HG03571 (cell line): ENCODE results near the gene SLFNL1.

Experiments
- ATAC-seq: cut with Tn5 transposase; IDR thresholded peaks from one replicate; pipeline ENCODE4 v1.9.1; 2021; ENCODE audit not compliant: unreplicated experiment

The SLFNL1 gene

DNA sequence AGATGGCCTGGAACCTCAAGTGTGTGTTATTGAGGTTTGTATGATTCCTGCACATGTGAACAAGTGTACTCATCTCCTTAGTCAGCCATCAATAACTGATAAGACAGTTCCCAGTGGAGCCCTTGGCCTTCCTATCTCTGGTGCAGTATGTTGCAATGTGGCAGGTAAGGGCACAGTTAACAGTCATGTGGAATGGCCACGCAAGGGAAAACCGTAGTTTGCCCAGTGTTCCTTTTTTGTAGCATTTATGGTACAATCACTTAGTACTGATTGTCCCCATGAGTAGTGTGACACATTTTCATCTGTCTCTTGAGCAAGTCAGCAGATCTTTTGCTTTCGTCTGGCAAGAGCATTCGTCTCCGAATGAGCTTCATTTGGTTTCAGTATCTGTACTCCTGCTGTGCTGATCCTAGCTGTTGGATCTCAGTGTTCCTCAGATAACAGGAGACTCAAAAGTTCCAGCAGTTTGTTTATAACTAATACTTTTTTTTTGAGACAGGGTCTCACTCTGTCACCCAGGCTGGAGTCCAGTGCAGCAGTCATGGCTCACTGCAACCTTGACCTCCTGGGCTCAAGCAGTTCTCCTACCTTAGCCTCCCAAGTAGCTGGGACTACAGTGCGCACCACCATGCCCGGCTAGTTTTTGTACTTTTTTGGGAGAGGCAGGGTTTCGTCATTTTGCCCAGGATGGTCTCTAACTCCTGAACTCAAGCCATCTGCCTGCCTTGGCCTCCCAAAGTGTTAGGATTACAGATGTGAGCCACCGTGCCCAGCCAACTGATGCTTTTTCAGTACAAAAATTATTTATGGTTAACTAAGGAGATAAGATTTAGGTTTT lies 33.9 kb downstream of the SLFNL1 start:
- no peak for ATAC-seq

DNA sequence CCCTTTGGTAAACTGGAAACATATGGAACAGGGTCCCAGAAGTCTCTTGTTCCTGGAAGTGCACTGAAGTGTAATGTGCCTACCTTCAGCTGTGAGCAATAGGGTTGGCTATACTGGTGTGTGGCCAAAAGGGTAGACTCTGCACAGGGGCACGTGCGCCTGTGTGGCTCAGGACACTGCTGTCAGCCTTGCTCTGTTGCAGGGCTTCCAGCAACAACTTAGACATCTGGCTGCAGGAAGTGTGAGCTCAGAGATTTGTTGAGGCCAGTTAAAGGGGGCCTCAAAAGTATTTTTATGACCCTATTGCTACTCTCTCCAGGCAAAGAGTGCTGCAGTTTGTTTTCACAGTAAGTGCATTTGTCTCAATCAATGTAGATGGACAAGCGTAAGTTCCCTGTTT lies 34.6 kb downstream of the SLFNL1 start:
- ATAC-seq: no peak

DNA sequence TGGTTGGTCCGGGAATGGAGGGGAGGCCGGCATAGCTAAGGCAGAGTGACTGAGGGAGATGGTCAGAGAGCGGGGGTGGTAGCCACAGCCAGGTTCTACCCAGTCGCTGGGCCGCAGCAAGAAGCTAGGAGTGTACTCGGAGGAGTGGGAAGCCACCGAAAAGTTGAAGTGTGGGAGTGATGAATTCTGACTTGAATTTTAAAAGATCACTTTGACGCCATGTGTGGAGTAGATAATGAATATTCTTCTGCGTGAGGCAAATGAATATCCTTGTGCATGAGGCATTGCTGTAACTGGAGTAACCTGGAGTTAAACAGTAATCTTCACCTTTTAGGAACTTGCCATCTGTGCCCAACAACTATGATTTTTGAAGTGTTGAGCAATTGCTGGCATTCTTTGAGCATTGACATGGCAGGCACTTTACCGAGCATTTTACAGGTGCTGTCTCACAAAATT lies 35.2 kb downstream of the SLFNL1 start:
- ATAC-seq: no peak

DNA sequence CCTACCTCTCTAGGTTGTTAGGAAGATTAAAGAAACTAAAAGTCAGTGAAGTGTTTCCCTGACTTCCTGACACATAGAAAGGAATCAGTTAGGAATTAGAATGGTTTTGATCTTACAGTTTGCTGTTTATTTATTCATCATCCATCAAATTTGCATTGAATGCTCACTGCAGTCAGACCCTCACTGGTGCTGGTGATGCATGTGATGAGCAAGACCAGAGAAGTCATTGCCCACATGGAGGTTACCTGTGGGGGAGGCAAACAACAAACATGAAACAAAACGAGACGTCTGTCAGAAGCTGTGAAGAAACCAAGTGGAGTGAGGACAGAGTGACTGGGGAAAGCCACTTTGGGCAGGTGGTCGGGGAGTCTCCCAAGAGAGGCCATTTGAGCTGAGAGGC lies 35.6 kb downstream of the SLFNL1 start:
- no peak for ATAC-seq

DNA sequence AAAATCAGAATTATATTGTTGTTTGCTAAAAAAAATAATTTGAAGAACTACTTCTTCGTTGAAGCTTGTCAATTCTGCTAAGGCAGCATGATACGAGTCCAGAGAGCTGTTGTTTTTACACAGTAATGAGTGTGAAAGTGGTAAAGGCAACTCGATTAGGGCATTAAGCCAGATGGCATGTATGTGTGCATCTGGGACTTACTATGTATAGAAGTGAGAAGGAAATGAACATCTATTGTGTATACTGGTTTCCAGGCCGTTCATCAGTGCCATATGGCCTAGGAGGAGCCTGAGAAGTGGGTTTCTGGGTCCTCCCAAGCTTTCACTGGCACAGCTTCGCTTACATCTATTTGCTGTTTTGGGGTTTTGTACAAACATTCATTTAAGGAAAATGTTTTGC lies 36.4 kb downstream of the SLFNL1 start:
- no peak for ATAC-seq

DNA sequence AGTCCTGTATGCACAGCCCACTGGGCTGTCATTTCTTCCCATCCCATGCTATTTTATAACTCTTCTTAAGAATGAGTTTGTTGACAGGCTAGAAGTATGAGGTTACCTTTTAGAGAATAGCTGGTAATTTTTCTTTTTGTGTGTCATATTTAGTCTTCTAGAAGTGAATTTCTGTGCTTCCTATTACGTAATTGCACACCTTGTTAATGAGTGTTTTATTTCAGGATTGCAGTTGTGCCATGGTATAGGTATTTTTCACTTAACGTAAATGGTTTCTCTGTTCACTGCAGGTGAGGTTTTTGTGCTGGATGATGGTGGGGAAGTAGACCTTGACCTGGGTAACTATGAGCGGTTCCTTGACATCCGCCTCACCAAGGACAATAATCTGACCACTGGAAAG lies 37.0 kb downstream of the SLFNL1 start:
- ATAC-seq: no peak

DNA sequence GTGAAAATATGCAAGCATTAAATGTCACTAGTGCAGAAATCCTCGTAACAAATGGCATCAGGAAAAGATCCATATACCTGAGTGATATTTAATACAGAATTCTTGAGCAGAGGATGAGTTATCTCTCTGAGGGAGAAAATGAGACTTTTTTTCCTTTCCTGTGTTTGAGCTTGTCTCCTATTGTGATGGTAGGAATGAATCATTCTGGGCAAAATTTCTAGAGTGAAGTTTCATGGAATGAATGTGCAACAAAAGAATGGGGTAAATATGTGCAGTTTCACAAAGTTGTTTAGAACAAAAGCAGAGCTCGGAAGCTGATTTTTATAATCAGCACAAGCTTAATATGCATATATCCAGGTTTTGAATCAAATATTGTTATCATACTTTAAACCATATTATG lies 37.5 kb downstream of the SLFNL1 start:
- ATAC-seq: no peak

DNA sequence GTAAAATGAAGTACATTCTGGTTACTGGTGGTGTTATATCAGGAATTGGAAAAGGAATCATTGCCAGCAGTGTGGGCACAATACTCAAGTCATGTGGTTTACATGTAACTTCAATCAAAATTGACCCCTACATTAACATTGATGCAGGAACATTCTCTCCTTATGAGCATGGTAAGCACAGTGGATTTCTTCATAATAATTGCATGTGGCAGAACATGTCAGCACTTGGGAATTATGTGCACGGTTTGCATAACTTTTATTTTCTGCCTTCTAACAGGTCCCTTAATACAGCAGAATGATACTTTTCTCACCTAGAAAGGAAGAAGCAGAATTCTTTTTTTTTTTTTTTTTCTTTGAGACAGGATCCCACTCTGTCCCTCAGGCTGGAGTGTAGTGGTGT lies 38.2 kb downstream of the SLFNL1 start:
- no peak for ATAC-seq

DNA sequence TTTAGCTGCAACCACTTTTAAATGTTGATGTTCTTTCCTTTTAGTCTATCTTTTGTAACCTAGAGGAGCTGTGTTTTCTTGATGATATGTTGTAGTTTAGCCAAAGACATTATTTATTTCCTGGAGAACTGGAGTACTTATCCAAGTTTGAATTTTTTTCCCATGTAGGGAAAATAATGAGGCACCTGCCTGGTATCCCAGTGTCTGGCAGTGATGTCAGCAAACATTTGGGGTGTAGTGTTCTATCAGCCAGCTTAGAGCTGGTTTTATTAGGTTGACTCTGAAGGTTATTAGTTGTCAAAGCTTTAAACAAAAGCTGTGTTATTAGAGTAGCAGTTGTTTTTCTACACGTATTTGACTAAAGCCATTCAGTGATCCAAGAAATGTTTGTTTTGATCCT lies 38.8 kb downstream of the SLFNL1 start:
- ATAC-seq: no peak

DNA sequence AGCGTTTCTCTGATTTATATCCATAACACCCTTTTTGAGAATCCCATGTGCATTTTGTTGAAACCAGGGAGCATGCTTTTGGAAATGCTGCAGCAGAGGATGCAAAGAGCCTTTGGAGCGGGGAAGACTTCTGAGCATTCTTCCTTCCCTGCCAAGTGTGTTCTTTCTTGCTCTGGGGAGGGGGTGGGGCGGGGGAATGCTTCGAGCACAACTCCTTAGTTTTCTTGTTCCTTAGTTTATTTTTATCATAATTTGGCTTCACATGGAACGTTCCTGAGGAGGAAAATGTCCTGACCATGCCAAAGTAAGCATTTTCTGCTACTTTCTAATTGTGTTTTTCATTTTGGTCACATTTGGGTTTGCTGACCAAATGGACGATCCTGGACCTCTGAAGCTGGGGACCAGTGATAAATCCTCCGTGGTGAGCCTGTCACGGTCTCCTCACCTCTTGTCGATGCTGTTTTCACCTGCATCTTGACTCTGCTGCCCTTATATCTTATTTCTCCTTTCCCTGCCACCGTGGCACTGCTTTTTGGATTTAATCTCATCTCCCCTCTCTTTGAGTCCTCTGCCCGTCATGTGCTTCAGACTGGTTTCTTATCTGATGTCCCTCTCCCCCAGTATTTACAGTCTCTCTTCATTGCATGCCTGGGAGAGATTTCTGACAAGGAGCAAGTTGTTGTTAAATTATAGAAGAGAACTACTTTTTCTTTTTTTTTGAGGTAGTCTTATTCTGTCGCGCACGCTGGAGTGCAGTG lies 39.7 kb downstream of the SLFNL1 start:
- ATAC-seq: no peak

DNA sequence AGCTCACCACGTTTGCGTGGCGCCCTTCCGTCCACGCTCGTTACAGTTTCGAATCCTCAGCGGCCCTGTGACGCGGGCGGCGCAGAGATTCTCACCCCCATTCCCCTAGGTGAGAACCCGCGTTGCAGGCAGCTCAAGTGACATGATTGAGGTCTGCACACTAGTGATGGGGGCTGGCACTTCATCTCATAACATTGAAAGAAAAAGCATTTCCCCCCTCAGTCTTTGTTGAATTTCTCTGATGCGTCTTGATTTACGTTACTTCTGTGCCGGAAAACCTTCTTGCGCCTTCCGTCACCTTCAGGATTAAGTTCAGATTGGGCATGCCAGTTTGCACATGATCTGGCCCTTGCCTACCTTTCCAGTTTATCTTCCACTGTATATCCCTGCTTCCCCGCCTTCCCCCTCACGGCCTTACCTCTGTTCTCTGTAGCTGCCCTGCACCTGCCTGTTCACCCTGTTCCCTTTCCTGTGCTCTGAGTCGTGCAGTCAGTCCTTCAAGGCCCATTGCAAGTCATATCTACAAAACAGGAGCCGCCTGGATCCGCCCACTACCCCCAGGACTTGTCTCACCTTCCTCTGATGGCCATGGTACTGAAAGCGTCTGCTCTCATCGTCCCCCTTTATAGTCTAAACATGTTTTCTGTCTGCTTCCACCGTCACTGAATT lies 40.9 kb downstream of the SLFNL1 start:
- no peak for ATAC-seq

DNA sequence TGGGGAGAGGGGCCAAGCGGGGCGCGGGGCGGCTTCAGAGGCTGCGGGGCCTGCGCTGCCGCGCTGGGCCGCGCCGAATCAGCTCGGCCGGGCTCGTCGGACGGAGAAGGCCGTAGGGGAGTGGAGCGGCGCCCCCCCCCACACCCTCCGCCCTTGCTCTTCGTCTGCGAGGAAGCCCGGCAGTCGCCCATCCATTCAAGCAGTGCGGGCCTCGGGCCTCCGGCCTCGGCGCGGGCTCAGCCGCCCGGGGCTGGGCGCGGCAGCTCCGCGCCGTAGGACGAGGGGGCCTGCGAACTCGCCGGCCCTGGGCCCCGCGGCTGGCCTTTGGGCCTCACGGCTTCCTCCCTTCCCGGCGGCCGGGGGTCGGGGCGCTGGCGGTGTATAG lies 41.5 kb downstream of the SLFNL1 start:
- ATAC-seq: peak; percentile 18

DNA sequence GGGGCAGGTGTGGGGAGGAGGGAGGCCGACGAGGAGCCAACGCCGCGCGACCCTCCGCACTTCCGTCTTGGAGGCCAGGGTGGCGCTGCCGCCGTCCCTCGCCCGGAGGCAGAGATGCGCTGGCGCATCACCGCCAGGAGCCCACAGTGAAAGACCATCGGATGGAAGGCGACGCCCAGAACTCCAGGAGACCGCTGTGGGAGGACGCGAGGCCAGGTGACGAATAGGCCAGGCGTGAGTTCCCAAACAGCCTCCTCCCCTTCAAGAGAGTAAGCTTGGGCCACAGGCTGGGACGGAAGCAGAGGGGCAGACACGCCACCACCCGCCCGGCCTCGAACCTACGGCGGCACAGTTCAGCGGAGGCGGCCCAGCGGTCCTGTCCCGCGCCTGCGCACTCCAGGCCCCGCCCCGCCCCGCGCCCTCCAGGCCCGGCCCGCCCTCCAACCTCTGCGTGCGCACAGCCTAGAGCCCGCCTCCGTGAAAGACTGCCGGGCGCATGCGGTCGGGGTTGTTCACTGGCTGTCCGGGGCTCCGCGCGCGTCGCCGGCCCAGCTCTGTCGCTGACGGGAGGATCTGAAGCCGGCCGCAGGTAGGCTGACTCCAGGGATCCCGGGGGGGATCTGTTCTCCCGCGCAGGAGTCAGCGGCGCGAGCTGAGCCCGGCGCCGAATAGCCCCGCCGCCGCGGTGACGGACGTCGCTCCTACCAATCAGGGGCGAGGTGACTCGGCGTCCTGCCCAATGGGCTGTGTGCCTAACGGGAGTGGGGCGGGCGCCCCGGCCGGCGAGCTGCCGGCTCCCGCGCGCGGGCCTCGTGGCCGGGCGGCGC lies 42.1 kb downstream of the SLFNL1 start, which contains the start of gene CTPS1:
CTPS1 (plus strand) TSS at position 456 of the 827 bp plus-strand sequence. CDS start 3,595 bp downstream, outside the sequence.
- peak; percentile 80 for ATAC-seq

DNA sequence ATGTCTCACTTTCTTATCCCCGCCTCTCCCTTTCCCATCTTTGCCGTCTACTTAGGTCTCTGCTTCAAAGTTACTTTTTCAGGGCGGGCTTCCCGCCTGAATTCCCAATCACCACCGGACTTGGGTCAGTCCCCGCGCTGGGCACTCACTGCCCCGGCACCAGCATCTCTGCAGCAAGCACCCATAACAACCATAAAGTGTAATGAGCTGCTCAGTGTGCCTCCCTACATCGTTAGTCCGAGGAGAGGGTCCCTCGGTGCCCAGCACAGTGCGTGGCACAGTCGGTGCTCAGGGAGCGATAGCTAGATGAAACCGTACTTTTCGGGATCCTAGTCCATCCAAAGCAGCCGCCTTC lies 42.7 kb downstream of the SLFNL1 start:
- no peak for ATAC-seq

DNA sequence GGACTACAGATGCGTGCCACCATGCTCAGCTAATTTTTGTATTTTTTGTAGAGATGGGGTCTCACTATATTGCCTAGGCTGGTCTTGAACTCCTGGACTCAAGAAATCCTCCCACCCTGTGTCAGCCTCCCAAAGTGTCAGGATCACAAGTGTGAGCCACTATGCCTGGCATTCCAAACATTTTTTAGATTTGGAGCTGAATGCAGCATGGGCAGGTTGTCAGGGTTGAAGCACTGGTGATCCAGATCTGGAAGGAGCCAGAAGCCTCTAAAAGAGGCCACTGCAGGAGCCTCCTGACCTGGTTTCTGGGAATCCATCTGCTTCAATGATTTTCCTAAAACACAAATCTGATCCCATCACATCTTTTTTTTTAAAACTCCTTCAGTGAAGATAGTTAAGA lies 43.8 kb downstream of the SLFNL1 start:
- no peak for ATAC-seq

DNA sequence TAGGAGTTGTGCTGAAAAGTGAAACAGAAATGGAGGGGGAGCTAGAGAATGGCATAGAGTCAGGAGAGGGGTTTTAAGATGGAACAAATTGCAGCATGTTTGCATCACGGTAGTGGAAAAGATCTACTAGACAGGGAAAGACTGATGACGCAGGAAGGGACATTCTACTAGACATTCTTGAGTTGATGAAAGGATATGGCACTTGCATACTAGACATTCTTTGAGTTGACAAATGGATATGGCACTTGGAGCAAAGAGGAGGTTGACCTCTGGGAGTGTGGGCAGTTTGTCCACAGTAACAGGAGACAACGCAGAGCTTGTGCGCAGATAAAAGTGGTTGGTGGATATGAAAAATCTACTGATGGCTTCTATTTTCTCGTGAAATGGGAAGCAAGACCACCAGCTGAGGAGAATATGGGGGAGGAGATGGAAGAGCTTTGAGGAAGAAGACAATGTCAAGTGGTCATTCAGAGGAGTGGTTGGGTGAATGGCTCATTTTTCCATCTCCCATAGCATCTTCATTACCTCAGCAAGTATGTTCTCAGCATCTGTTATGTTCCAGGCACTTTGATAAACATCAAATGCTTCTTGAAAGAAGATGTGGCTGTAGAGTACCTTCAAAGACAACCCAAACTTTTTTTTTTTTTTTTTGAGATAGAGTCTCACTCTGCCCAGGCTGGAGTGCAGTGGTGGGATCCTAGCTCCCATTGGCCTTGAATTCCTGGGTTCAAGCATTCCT lies 44.4 kb downstream of the SLFNL1 start:
- ATAC-seq: no peak

DNA sequence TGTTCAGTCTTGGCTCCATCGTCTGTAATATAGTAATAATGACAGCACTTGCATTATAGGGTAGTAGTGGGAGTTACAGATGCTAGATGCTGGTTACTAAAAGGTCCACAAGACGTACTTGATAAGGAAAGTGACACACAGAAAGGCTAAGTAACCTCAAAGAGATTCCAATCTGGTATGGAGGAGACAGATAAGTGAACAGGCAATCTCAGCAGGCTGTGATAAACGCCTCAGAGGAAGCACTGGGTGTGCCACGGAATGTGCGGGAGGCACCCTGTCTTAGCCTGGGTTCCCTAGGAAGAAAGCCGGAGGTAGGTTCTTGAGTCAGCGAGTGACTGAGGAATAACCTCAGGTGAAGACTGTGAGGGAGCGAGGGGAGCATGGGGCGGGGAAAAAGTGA lies 46.6 kb downstream of the SLFNL1 start:
- ATAC-seq: no peak

DNA sequence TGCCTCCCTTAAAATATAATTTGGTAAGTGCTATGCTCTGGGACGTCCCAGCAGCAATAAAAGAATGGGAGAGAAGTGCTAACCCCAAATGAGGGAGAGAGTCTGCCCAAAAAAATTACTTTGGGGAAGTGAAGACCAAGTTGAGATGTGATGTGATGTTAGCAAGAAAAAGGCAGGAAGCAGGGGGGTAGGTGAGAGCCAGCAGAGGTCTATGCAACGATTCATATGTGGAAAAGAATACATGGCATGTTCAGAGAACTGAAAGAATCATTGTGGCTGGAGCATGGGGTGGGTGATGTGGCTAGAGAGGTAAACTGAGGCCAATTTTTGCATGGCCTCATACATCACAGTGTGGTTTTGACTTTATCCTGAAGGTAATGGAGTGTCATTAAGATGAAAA lies 47.6 kb downstream of the SLFNL1 start:
- ATAC-seq: no peak

DNA sequence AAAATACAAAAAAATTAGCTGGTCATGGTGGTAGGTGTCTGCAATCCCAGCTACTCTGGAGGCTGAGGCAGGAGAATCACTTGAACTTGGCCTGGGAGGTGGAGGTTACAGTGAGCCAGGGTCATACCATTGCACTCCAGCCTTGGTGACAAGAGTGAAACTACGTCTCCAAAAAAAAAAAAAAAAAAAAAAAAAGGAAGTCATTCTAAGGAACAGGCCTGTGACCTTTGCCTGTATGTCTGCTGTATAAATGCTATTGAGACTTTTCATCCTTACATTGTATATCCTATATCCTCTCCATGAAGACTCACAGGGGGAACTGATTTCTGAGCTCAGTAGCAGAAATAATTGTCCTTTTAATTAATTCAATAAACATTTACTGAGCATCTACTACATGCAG lies 49.6 kb downstream of the SLFNL1 start:
- no peak for ATAC-seq

DNA sequence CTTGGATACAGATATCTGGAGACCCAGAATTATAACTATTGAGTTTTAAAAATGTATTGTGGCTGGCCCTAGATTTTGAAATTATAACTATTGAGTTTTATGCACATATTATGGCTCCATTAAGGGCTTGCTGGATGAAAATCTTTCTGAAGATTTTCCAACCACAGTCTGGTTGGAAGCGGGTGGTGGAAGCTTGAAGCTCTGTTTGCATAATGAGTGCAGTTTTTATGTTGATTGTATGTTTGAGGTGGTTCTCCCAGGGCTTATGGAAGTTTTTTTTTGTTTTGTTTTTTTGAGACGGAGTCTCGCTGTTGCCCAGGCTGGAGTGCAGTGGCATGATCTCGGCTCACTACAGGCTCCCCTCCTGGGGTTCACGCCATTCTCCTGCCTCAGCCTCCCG lies 52.1 kb downstream of the SLFNL1 start:
- ATAC-seq: no peak
